ENCODE measurements around the gene MOCS3. TPM values are rescaled to one million over a fixed set of nuclear protein-coding genes. Genes with fewer than 3 reads are reported as not detected.

MOCS3 gene
- total RNA-seq, 4 donors from 2014 or later, result 2.1 to 4.2 (median 3.4) TPM

- TF ChIP-seq CTCF (IDR thresholded peaks at IDR 0.05; ENCODE audit: low read depth), result no peak
Observed at GRCh38 chr20:50916934-50917333, 41.7 kb upstream of the MOCS3 start.

GRCh38 chr20:50918403-50918802 lies 40.2 kb upstream of the MOCS3 start:
- no peak for TF ChIP-seq CTCF (IDR thresholded peaks at IDR 0.05; ENCODE audit: low read depth)

GRCh38 chr20:50919567-50919966 lies 39.1 kb upstream of the MOCS3 start:
- TF ChIP-seq CTCF (IDR thresholded peaks at IDR 0.05; ENCODE audit: low read depth), result no peak

GRCh38 chr20:50920997-50921396 lies 37.6 kb upstream of the MOCS3 start:
- TF ChIP-seq CTCF (IDR thresholded peaks at IDR 0.05; ENCODE audit: low read depth), result no peak

GRCh38 chr20:50921803-50922501 lies 36.7 kb upstream of the MOCS3 start:
- TF ChIP-seq CTCF (IDR thresholded peaks at IDR 0.05; ENCODE audit: low read depth), result no peak

- no peak for TF ChIP-seq CTCF (IDR thresholded peaks at IDR 0.05; ENCODE audit: low read depth)
Observed at GRCh38 chr20:50924261-50924920, 34.2 kb upstream of the MOCS3 start.

- no peak for TF ChIP-seq CTCF (IDR thresholded peaks at IDR 0.05; ENCODE audit: low read depth)
Observed at GRCh38 chr20:50926530-50926929, 32.1 kb upstream of the MOCS3 start.

All from subcutaneous adipose tissue (tissue), 4 donors.